Osteoblast (primary cell): ENCODE data around the gene EPS8L1. TPM values are rescaled to one million over a fixed set of nuclear protein-coding genes. Genes with fewer than 3 reads are reported as not detected.
A peak's percentile ranks its signal among the peaks of the same experiment; 100 is the strongest.

Experiments used
- DNase-seq: peaks from one replicate; pipeline ENCODE4 v3.0.0; 2011; ENCODE audit warnings: low spot score, mixed read lengths; ENCODE audit not compliant: insufficient read length; ENCODE audit errors: missing footprints
- H2AFZ ChIP-seq: 2 replicates; pipeline ENCODE4 v1.6.0; 2011; ENCODE audit warnings: mild to moderate bottlenecking, low read length
- H3K27ac ChIP-seq: 2 replicates; pipeline ENCODE4 v1.5.1; 2011; ENCODE audit warnings: mild to moderate bottlenecking, low read depth, low read length, moderate library complexity
- H3K27me3 ChIP-seq: 2 replicates; pipeline ENCODE4 v1.6.0; 2012; ENCODE audit warnings: mild to moderate bottlenecking, control low read depth, inconsistent platforms, low read length, moderate library complexity; ENCODE audit not compliant: insufficient read depth
- H3K36me3 ChIP-seq: 2 replicates; pipeline ENCODE4 v1.5.1; 2011; ENCODE audit warnings: mild to moderate bottlenecking, low read length, control low read depth, moderate library complexity; ENCODE audit not compliant: insufficient read depth
- H3K4me1 ChIP-seq: 2 replicates; pipeline ENCODE4 v1.5.1; 2011; ENCODE audit warnings: mild to moderate bottlenecking, low read length, control low read depth, moderate library complexity; ENCODE audit not compliant: insufficient read depth
- H3K4me2 ChIP-seq: 2 replicates; pipeline ENCODE4 v1.6.0; 2011; ENCODE audit warnings: mild to moderate bottlenecking, low read length; ENCODE audit not compliant: insufficient read depth
- H3K4me3 ChIP-seq: fragments of 200-600 bp; sonication (generic); 3 replicates; pipeline ENCODE4 v1.5.1; 2012; ENCODE audit warnings: mild to moderate bottlenecking, low read length, inconsistent platforms; ENCODE audit not compliant: insufficient read depth
- H3K79me2 ChIP-seq: 2 replicates; pipeline ENCODE4 v1.6.0; 2012; ENCODE audit warnings: mild to moderate bottlenecking, low read length, control low read depth, inconsistent platforms; ENCODE audit not compliant: insufficient read depth
- H3K9me3 ChIP-seq: 2 replicates; pipeline ENCODE4 v1.5.1; 2011; ENCODE audit warnings: low read depth, low read length, control low read depth
- H4K20me1 ChIP-seq: 2 replicates; pipeline ENCODE4 v1.6.0; 2012; ENCODE audit warnings: mild to moderate bottlenecking, low read length, control low read depth; ENCODE audit not compliant: insufficient read depth
- CTCF ChIP-seq: IDR thresholded peaks from 2 replicates; pipeline ENCODE4 v1.5.1; 2011; ENCODE audit warnings: mild to moderate bottlenecking, low read depth, low read length, moderate library complexity; ENCODE audit errors: extremely low read depth
- total RNA-seq: library from RNA; depleted of rRNA; stranded (reverse); fragments of >200 nt; gene quantifications from 2 replicates; pipeline ENCODE4 v1.2.3, GENCODE V29; 2012

The EPS8L1 gene
- total RNA-seq, 1 donor, result 1.1 TPM

DNA sequence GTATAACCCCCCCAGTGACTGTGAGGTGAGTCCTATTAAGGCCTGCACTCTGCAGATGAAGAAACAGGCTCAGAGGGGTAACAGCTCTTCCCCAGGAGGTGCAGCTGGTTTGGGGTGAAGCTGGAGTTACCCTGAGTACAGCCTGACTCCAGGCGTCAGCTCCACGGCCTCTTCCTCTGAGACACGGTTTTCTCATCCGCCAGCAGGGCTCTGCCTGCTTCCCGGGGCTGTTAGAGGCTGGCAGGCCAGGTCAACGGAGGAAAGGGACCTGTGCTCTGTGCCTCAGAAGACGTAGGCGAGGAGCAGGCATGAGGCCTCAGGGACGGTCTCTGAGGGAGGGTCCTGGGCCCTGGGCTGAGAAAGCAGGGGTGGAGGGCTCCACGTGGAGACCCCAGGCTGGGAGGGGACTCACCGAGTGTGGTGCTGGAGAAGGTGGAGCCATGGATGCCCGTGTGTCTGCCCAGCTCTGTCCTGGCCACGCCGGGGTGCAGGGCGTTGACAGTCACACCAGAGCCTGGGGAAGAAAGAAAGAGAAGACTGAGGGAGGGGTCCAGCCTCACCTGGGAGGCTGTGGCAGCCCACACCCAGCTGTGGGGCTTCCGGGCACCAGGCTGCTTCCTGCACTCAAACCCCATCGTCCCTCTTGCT, 28.6 kb upstream of the EPS8L1 start:
- Histone ChIP-seq H3K4me3 (no peak overlapping the region), H2AFZ (no peak overlapping the region), H3K9me3 (no peaks in the 10 kb centered on the region), H4K20me1 (no peaks in the 10 kb centered on the region), H3K79me2 (no peaks in the 10 kb centered on the region), H3K27ac (no peak overlapping the region), H3K4me2 (no peak overlapping the region), H3K4me1 (no peaks in the 10 kb centered on the region), H3K27me3 (no peaks in the 10 kb centered on the region), H3K36me3 (peaks cover 22% of the 10 kb centered on the region)
- TF ChIP-seq CTCF, result no peak
- no peak for DNase-seq

DNA sequence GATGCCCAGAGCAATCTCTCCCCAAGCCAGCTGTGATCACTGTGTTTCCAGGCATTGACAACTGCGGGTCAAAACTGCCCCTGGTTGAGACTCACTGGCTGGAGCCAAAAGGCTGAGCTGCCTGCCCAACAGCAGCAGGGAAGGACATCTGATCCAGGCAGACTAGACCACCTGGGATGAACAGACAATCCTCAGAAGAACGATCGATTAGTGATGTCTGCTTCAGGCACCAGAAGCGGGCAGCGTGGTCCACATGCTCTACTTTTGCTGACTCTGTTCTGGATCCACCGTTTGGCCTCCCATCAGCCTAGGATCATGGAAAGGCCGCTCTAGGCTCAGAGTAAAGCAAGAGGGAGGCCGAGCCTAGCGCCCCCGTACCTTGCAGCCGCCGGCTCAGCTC, 27.7 kb upstream of the EPS8L1 start:
- Histone ChIP-seq H4K20me1 (no peaks in the 10 kb centered on the region), H3K4me1 (no peaks in the 10 kb centered on the region), H3K36me3 (peaks cover 22% of the 10 kb centered on the region), H3K9me3 (no peaks in the 10 kb centered on the region), H3K27me3 (no peaks in the 10 kb centered on the region), H3K27ac (no peak overlapping the region), H3K79me2 (no peaks in the 10 kb centered on the region), H2AFZ (no peak overlapping the region), H3K4me3 (no peak overlapping the region), H3K4me2 (no peak overlapping the region)
- no peak for TF ChIP-seq CTCF
- peak; percentile 43 for DNase-seq

GRCh38 chr19:55048446-55048845, 27.2 kb upstream of the EPS8L1 start:
- no peak for TF ChIP-seq CTCF
- DNase-seq, result peak; percentile 17
- Histone ChIP-seq H3K27me3 (no peaks in the 10 kb centered on the region), H3K4me2 (no peak overlapping the region), H3K36me3 (peaks cover 22% of the 10 kb centered on the region), H4K20me1 (no peaks in the 10 kb centered on the region), H3K4me1 (no peaks in the 10 kb centered on the region), H3K9me3 (no peaks in the 10 kb centered on the region), H3K4me3 (no peak overlapping the region), H2AFZ (no peak overlapping the region), H3K27ac (no peak overlapping the region), H3K79me2 (no peaks in the 10 kb centered on the region)

DNA sequence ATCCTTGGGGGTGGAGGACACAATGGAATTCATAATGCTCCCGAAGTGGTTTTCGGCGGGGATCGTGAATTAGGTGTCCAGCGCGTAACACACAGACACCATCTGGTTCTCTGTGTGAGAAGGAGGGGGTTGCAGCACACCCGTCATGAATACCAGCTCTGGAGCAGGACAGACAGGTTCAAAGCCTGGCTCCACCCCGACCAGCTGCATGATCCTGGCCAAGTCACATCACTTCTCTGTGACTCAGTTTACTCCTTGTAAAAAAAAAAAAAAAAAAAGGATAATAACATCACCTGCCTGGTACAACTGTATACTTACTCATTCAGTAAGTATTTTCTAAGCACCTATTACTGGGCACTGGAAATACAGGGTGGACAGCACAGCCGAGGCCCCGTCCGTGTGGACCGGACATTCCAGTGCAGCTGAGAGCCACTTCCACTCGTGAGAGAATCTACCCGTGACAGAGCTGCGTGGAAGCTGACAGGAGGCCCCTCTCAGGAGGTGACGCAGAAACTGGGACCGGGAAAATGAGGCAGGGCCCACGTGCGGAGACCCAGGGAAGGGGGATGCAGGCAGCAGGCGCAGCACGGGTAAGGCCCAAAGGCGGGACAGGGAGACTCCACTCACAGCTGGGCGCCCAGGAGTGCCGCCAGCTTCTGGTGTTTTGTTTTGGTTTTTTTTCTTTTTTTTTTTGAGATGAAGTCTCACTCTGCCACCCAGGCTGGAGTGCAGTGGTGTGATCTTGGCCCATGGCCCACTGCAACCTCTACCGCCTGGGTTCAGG, 24.7 kb upstream of the EPS8L1 start:
- Histone ChIP-seq H3K4me1 (no peaks in the 10 kb centered on the region), H3K9me3 (no peaks in the 10 kb centered on the region), H3K27ac (no peak overlapping the region), H3K27me3 (no peaks in the 10 kb centered on the region), H3K4me2 (no peak overlapping the region), H3K4me3 (no peak overlapping the region), H3K79me2 (no peaks in the 10 kb centered on the region), H2AFZ (no peak overlapping the region), H4K20me1 (no peaks in the 10 kb centered on the region), H3K36me3 (peaks cover 25% of the 10 kb centered on the region)
- DNase-seq, result peak; percentile 34
- no peak for TF ChIP-seq CTCF
